ENCODE results near the gene PRDM10.

Gene PRDM10

GRCh38 chr11:129922674-129923073, 80.0 kb downstream of the PRDM10 start:
- Histone ChIP-seq H3K36me3 (ENCODE audit: control insufficient read depth, low read depth, low read length) (peaks cover 31% of the 10 kb centered on the region), H3K9ac (ENCODE audit: low read length) (no peak overlapping the region), H3K4me1 (ENCODE audit: control insufficient read depth, low read depth, low read length) (no peaks in the 10 kb centered on the region), H3K27ac (ENCODE audit: low read length) (no peak overlapping the region), H3K27me3 (ENCODE audit: control insufficient read depth, insufficient read depth, low read length) (no peaks in the 10 kb centered on the region), H3K4me3 (ENCODE audit: low read length) (no peak overlapping the region), H3K9me3 (ENCODE audit: control insufficient read depth, low read depth, low read length) (no peaks in the 10 kb centered on the region)

- no peak overlapping the region for H3K27ac ChIP-seq (ENCODE audit: low read length)
- no peak overlapping the region for H3K4me3 ChIP-seq (ENCODE audit: low read length)
- H3K9ac ChIP-seq (ENCODE audit: low read length): no peak overlapping the region
- no peaks in the 10 kb centered on the region for H3K9me3 ChIP-seq (ENCODE audit: control insufficient read depth, low read depth, low read length)
- H3K36me3 ChIP-seq (ENCODE audit: control insufficient read depth, low read depth, low read length): peaks cover 61% of the 10 kb centered on the region
- H3K4me1 ChIP-seq (ENCODE audit: control insufficient read depth, low read depth, low read length): no peaks in the 10 kb centered on the region
- H3K27me3 ChIP-seq (ENCODE audit: control insufficient read depth, insufficient read depth, low read length): no peaks in the 10 kb centered on the region
Observed at GRCh38 chr11:129918361-129918760, 84.3 kb downstream of the PRDM10 start.

- Histone ChIP-seq H3K9me3 (ENCODE audit: control insufficient read depth, low read depth, low read length) (no peaks in the 10 kb centered on the region), H3K4me1 (ENCODE audit: control insufficient read depth, low read depth, low read length) (no peaks in the 10 kb centered on the region), H3K36me3 (ENCODE audit: control insufficient read depth, low read depth, low read length) (peaks cover 54% of the 10 kb centered on the region), H3K27ac (ENCODE audit: low read length) (no peak overlapping the region), H3K9ac (ENCODE audit: low read length) (no peak overlapping the region), H3K27me3 (ENCODE audit: control insufficient read depth, insufficient read depth, low read length) (no peaks in the 10 kb centered on the region), H3K4me3 (ENCODE audit: low read length) (no peak overlapping the region)
Observed at GRCh38 chr11:129917231-129917630, 85.4 kb downstream of the PRDM10 start.

- no peak overlapping the region for H3K9ac ChIP-seq (ENCODE audit: low read length)
- no peaks in the 10 kb centered on the region for H3K9me3 ChIP-seq (ENCODE audit: control insufficient read depth, low read depth, low read length)
- no peak overlapping the region for H3K27ac ChIP-seq (ENCODE audit: low read length)
- H3K4me3 ChIP-seq (ENCODE audit: low read length): no peak overlapping the region
- H3K27me3 ChIP-seq (ENCODE audit: control insufficient read depth, insufficient read depth, low read length): no peaks in the 10 kb centered on the region
- H3K4me1 ChIP-seq (ENCODE audit: control insufficient read depth, low read depth, low read length): no peaks in the 10 kb centered on the region
- peaks cover 37% of the 10 kb centered on the region for H3K36me3 ChIP-seq (ENCODE audit: control insufficient read depth, low read depth, low read length)
Observed at GRCh38 chr11:129911298-129911697, 91.3 kb downstream of the PRDM10 start.

GRCh38 chr11:129910360-129910759, 92.3 kb downstream of the PRDM10 start:
- Histone ChIP-seq H3K36me3 (ENCODE audit: control insufficient read depth, low read depth, low read length) (peaks cover 32% of the 10 kb centered on the region), H3K4me3 (ENCODE audit: low read length) (no peak overlapping the region), H3K9ac (ENCODE audit: low read length) (no peak overlapping the region), H3K9me3 (ENCODE audit: control insufficient read depth, low read depth, low read length) (no peaks in the 10 kb centered on the region), H3K27ac (ENCODE audit: low read length) (no peak overlapping the region), H3K4me1 (ENCODE audit: control insufficient read depth, low read depth, low read length) (no peaks in the 10 kb centered on the region), H3K27me3 (ENCODE audit: control insufficient read depth, insufficient read depth, low read length) (no peaks in the 10 kb centered on the region)

- H3K9ac ChIP-seq (ENCODE audit: low read length): no peak overlapping the region
- no peak overlapping the region for H3K27ac ChIP-seq (ENCODE audit: low read length)
- no peak overlapping the region for H3K4me3 ChIP-seq (ENCODE audit: low read length)
- H3K27me3 ChIP-seq (ENCODE audit: control insufficient read depth, insufficient read depth, low read length): no peaks in the 10 kb centered on the region
- no peaks in the 10 kb centered on the region for H3K9me3 ChIP-seq (ENCODE audit: control insufficient read depth, low read depth, low read length)
- no peaks in the 10 kb centered on the region for H3K4me1 ChIP-seq (ENCODE audit: control insufficient read depth, low read depth, low read length)
- H3K36me3 ChIP-seq (ENCODE audit: control insufficient read depth, low read depth, low read length): peaks cover 40% of the 10 kb centered on the region
Observed at GRCh38 chr11:129905402-129905801, 97.2 kb downstream of the PRDM10 start.

DNA sequence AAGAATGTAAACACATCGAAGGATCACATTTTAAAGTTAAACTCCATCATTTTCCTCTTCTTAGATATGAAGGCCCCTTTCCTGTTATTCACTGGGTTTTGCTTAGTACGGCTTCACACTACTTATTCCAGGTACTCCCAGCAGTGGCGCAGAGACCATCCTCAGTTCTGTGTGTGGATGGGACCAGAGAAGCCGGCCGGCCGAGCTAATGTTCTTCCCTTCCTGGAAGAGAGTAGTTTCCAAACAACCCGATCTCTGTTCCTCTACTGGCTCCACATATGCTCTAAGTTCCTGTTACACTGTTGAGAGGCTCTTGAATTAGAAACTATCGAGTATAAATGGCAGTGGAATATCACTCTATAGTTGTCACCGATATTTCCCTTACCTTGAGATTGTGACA, 106.6 kb downstream of the PRDM10 start:
- no peaks in the 10 kb centered on the region for H3K9me3 ChIP-seq (ENCODE audit: control insufficient read depth, low read depth, low read length)
- no peaks in the 10 kb centered on the region for H3K27me3 ChIP-seq (ENCODE audit: control insufficient read depth, insufficient read depth, low read length)
- H3K4me3 ChIP-seq (ENCODE audit: low read length): peak overlapping the region; percentile 95
- peak overlapping the region; percentile 38 for H3K9ac ChIP-seq (ENCODE audit: low read length)
- H3K27ac ChIP-seq (ENCODE audit: low read length): no peak overlapping the region
- H3K4me1 ChIP-seq (ENCODE audit: control insufficient read depth, low read depth, low read length): peaks cover 11% of the 10 kb centered on the region
- peaks cover 29% of the 10 kb centered on the region for H3K36me3 ChIP-seq (ENCODE audit: control insufficient read depth, low read depth, low read length)

DNA sequence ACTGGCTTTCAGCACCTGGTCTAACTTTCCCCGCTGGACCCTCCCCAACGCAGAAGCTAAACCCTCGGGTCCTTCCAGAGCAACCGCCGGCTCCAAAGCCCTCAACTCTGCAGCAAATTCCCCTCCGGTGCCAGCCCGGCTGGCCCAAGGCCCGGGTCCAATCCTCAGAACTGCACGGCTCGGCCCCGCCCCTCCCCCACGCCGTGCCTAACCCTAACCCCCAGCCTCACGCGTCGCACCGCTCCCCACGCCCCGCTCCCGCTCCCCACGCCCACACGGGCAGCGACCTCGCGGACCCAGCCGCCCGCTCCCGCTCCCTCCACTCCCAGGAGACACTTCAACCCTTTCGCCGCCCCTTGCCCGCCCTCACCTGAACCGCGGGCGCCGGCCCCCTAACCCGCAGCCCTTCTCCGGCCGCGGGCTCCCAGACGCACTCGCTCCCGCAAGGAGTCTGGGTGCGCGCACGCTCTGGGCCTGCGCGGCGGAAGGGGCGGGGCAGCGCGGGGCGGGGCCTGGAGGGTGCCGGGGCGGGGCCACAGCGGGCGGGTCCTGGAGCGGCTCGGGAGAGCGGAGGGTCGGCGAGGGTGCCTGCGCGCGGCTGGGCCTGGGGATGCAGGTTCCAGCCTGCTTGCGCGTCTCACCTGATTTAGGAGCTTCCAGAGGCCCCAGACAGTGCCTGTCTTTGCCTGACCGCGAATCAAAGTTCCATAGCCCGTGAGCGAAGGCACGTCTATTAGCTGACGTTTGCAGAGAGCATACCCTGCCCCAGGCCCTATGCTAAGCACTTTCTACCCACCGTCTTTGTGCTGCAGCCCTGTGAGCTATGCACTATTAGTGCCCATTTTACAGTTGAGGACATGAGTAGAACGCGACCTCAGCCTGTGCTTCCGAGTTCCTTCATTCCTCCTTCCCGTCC, 107.3 kb downstream of the PRDM10 start, which contains the start of gene NFRKB:
Gene NFRKB (minus strand): TSS at position 453 of the 916 bp plus-strand sequence. CDS start 2,729 bp downstream, outside the sequence.
- peak within 1 kb of the TSS; percentile 95 for H3K4me3 ChIP-seq (ENCODE audit: low read length)
- H3K9me3 ChIP-seq (ENCODE audit: control insufficient read depth, low read depth, low read length): no peaks in the 10 kb centered on the region
- H3K27ac ChIP-seq (ENCODE audit: low read length): peak within 1 kb of the TSS; percentile 36
- no peaks in the 10 kb centered on the region for H3K27me3 ChIP-seq (ENCODE audit: control insufficient read depth, insufficient read depth, low read length)
- peak within 1 kb of the TSS; percentile 68 for H3K9ac ChIP-seq (ENCODE audit: low read length)
- H3K4me1 ChIP-seq (ENCODE audit: control insufficient read depth, low read depth, low read length): peaks cover 11% of the 10 kb centered on the region
- peaks cover 32% of the 10 kb centered on the region for H3K36me3 ChIP-seq (ENCODE audit: control insufficient read depth, low read depth, low read length)

- Histone ChIP-seq H3K9ac (ENCODE audit: low read length) (peak overlapping the region; percentile 68), H3K4me3 (ENCODE audit: low read length) (peak overlapping the region; percentile 95), H3K4me1 (ENCODE audit: control insufficient read depth, low read depth, low read length) (peaks cover 11% of the 10 kb centered on the region), H3K36me3 (ENCODE audit: control insufficient read depth, low read depth, low read length) (peaks cover 34% of the 10 kb centered on the region), H3K27ac (ENCODE audit: low read length) (peak overlapping the region; percentile 36), H3K27me3 (ENCODE audit: control insufficient read depth, insufficient read depth, low read length) (no peaks in the 10 kb centered on the region), H3K9me3 (ENCODE audit: control insufficient read depth, low read depth, low read length) (no peaks in the 10 kb centered on the region)
Observed at GRCh38 chr11:129894278-129895125, 108.1 kb downstream of the PRDM10 start.

GRCh38 chr11:129888451-129888850, 114.2 kb downstream of the PRDM10 start:
- H3K36me3 ChIP-seq (ENCODE audit: control insufficient read depth, low read depth, low read length): peaks cover 89% of the 10 kb centered on the region
- no peak overlapping the region for H3K9ac ChIP-seq (ENCODE audit: low read length)
- H3K4me3 ChIP-seq (ENCODE audit: low read length): no peak overlapping the region
- H3K4me1 ChIP-seq (ENCODE audit: control insufficient read depth, low read depth, low read length): no peaks in the 10 kb centered on the region
- H3K27ac ChIP-seq (ENCODE audit: low read length): no peak overlapping the region
- H3K27me3 ChIP-seq (ENCODE audit: control insufficient read depth, insufficient read depth, low read length): no peaks in the 10 kb centered on the region
- no peaks in the 10 kb centered on the region for H3K9me3 ChIP-seq (ENCODE audit: control insufficient read depth, low read depth, low read length)

GRCh38 chr11:129885381-129885780, 117.3 kb downstream of the PRDM10 start:
- Histone ChIP-seq H3K9me3 (ENCODE audit: control insufficient read depth, low read depth, low read length) (no peaks in the 10 kb centered on the region), H3K27ac (ENCODE audit: low read length) (no peak overlapping the region), H3K9ac (ENCODE audit: low read length) (no peak overlapping the region), H3K4me1 (ENCODE audit: control insufficient read depth, low read depth, low read length) (no peaks in the 10 kb centered on the region), H3K27me3 (ENCODE audit: control insufficient read depth, insufficient read depth, low read length) (no peaks in the 10 kb centered on the region), H3K4me3 (ENCODE audit: low read length) (no peak overlapping the region), H3K36me3 (ENCODE audit: control insufficient read depth, low read depth, low read length) (peaks cover 97% of the 10 kb centered on the region)
